Measurements from ENCODE around the gene ADAMTSL4. TPM values are rescaled to one million over a fixed set of nuclear protein-coding genes. Genes with fewer than 3 reads are reported as not detected.

The ADAMTSL4 gene
- total RNA-seq, 1 donor from 2014 or later: 1.3 TPM

DNA sequence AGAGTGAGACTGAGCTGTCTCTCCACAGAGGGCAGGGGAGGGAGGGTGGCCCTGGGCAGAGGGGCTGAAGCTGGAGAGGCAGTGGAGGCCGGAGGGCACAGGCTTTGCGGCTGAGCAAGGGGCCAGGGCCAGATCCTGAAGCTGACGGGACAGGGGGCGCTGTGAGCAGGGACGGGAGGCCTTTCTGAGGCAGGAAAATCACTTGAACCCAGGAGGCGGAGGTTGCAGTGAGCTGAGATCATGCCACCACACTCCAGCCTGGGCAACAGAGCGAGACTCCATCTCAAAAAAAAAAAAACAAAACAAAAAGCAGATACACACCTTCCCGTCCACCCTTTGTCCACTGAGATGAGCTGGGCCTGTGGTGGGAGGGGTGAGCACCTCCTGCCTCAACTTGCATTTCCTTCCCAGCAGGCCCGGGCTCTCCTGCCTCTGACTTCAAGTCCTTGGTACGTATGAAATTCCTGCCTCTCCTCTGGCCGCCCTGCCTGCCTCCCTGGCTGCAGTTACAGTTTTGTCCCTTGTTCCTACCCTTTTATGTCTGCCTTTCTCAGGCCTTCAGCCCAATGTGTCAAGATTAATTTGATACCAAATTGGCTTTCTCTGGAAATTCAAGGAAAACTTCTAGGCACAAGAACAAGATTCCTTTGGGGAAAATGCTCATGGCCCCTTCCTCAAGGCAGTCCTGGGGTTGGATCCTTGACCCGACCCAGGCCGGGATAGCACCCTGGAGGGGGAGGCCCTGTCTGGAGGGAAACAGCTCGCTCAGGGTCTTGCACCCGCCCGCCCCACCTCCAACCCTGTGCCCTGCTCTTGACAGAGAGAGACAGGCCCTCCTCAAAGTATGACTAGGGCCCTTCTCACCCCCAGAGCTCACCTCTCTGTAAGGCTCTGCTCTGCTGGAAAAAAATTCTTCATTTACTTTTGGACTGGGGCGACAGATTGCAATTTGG lies 11.2 kb upstream of the ADAMTSL4 start:
- intact Hi-C loops (cut with micrococcal nuclease): no loop called here
- Mint-ChIP-seq H3K9me3 (no peaks in the 10 kb centered on the region), H3K27me3 (ENCODE audit: insufficient read depth) (no peaks in the 10 kb centered on the region), H3K36me3 (ENCODE audit: low read depth) (no peaks in the 10 kb centered on the region), H3K27ac (no peak overlapping the region), H3K4me1 (ENCODE audit: low read depth) (no peaks in the 10 kb centered on the region), H3K4me3 (no peak overlapping the region)
- no peak for DNase-seq (ENCODE audit: low spot score)

DNA sequence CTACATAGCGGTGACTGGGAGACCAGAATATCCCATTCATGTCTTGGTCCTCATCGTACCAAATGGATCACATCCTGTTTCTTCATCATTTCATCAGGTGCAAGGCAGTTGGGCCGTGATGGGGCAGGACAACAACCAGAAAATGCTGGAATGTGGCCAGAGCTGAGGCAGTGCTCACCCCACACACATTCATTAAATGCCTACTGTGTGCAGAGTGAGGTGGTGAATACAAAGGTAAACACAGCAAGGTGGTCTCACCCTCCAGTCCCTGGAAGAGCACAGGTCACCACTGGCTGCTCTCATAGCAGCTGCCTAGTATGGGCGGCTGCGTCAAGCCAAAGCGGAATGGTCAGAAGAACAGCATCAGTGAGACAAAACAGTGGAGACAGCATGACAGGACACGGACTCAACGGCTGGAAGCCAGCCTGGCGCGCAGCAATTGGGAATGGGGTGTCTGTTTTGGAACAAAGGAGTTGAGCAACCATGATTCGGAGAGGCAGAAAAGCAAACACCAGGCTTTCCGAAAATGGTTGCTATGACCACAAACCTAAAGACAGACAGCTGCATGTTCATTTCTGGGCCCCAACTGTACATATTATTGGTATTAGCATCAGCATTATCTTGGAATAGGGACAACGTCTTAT lies 5.6 kb upstream of the ADAMTSL4 start:
- Mint-ChIP-seq H3K4me3 (no peak overlapping the region), H3K27me3 (ENCODE audit: insufficient read depth) (peaks cover 14% of the 10 kb centered on the region), H3K9me3 (no peaks in the 10 kb centered on the region), H3K27ac (no peak overlapping the region), H3K36me3 (ENCODE audit: low read depth) (no peaks in the 10 kb centered on the region), H3K4me1 (ENCODE audit: low read depth) (peaks cover 4% of the 10 kb centered on the region)
- no peak for DNase-seq (ENCODE audit: low spot score)
- intact Hi-C loops (cut with micrococcal nuclease): no loop called here

DNA sequence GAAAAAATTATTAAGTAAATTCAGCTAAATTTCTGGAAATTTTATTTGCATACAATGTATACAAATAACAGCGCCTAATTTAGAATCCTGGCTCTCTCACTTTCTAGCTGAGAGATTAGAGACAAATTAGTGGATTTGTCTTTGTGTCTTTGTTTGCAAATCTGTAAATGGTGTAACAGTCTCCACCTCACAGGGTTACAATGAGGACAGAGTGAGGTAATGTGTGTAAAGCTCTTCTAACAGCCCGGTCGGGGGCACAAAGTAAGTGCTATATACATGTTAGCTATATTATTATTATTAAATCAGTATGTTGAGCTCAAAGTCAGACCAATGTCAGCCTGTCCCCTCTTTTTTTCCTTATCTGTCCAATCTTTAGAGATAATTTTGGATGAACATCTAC lies 5.0 kb upstream of the ADAMTSL4 start:
- H3K27ac Mint-ChIP-seq: no peak overlapping the region
- intact Hi-C loops (cut with micrococcal nuclease): no loop called here
- H3K4me3 Mint-ChIP-seq: no peak overlapping the region

DNA sequence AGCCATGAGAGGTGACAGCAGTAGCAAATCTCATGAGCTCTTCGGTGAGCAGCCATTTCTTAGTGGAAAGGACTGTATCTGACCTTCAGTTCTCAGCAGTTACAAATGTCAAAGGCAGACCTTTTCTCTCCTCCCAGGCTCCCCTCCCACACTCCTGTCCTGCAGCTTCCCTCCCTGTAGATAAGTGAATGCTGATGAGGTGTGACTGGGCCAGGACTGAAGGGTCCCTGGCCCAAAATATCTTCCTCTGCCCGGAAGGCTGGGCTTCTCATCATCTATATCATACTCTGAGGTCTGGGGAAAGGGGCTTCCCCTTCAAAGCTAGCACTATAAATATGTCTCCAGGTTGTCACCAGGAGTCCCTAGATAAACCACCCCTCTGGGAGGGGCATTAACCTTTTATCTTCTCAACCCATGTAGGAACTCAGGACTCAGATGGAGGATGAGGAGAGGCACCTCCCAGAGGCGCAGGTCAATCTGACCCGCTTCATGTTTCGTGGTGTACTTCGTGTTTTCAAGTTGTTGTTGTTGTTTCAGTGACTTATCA lies 3.6 kb upstream of the ADAMTSL4 start:
- Mint-ChIP-seq H3K9me3 (no peaks in the 10 kb centered on the region), H3K27me3 (ENCODE audit: insufficient read depth) (peaks cover 19% of the 10 kb centered on the region), H3K4me3 (no peak overlapping the region), H3K36me3 (ENCODE audit: low read depth) (no peaks in the 10 kb centered on the region), H3K4me1 (ENCODE audit: low read depth) (peaks cover 12% of the 10 kb centered on the region), H3K27ac (no peak overlapping the region)
- intact Hi-C loops (cut with micrococcal nuclease): no loop called here
- DNase-seq (ENCODE audit: low spot score): no peak

More for the DNA sequence above, 5.0 kb upstream of the ADAMTSL4 start:
- peaks cover 14% of the 10 kb centered on the region for H3K27me3 Mint-ChIP-seq (ENCODE audit: insufficient read depth)
- H3K9me3 Mint-ChIP-seq: no peaks in the 10 kb centered on the region
- H3K4me1 Mint-ChIP-seq (ENCODE audit: low read depth): peaks cover 4% of the 10 kb centered on the region
- H3K36me3 Mint-ChIP-seq (ENCODE audit: low read depth): no peaks in the 10 kb centered on the region
- no peak for DNase-seq (ENCODE audit: low spot score)

DNA sequence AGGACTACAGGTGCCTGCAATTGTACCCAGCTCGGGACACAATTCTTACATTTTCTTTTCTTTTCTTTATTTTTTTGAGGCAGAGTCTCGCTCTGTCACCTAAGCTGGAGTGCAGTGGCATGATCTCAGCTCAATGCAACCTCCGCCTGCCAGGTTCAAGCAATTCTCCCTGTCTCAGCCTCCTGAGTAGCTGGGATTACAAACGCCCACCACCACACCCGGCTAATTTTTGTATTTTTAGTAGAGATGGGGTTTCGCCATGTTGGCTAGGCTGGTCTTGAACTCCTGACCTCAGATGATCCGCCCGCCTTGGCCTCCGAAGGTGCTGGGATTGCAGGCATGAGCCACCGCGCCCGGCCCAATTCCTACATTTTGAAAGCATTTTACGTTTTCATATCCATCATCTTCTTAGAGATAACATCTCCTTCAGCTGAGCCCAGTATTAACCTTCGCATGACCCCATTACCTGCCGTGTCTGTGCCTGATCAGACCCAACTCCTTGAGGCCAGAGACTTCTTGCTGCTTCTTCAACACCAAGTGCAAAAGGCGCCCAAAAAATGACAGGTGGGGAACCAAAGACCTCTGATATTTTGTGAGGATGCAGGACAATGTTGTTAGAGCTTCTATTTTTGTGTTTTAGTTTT lies 2.8 kb upstream of the ADAMTSL4 start:
- Mint-ChIP-seq H3K36me3 (ENCODE audit: low read depth) (peaks cover 3% of the 10 kb centered on the region), H3K27ac (no peak overlapping the region), H3K27me3 (ENCODE audit: insufficient read depth) (peaks cover 22% of the 10 kb centered on the region), H3K4me1 (ENCODE audit: low read depth) (peaks cover 21% of the 10 kb centered on the region), H3K9me3 (no peaks in the 10 kb centered on the region), H3K4me3 (no peak overlapping the region)
- no peak for DNase-seq (ENCODE audit: low spot score)
- intact Hi-C loops (cut with micrococcal nuclease): no loop called here

DNA sequence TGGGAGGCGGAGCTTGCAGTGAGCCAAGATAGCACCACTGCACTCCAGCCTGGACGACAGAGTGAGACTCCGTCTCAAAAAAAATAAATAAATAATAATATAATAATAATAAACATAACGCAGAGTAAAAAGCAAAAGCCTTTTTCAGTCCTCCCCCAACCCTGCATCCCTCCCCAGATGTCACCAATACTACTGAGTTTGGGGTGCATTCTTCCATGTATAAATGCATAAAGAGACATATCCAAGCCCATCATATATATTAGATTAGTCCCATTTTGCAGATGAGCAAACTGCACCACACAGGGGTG lies 930 bp upstream of the ADAMTSL4 start:
- Mint-ChIP-seq H3K4me1 (ENCODE audit: low read depth) (peaks cover 34% of the 10 kb centered on the region), H3K27ac (peak overlapping the region; percentile 74), H3K9me3 (no peaks in the 10 kb centered on the region), H3K36me3 (ENCODE audit: low read depth) (peaks cover 3% of the 10 kb centered on the region), H3K4me3 (peak overlapping the region; percentile 86), H3K27me3 (ENCODE audit: insufficient read depth) (peaks cover 22% of the 10 kb centered on the region)
- DNase-seq (ENCODE audit: low spot score): no peak
- intact Hi-C loops (cut with micrococcal nuclease): loop anchor here (2.0 kb wide), 1 partner anchor 33 kb away; the partner anchor contains the start of gene FALEC

DNA sequence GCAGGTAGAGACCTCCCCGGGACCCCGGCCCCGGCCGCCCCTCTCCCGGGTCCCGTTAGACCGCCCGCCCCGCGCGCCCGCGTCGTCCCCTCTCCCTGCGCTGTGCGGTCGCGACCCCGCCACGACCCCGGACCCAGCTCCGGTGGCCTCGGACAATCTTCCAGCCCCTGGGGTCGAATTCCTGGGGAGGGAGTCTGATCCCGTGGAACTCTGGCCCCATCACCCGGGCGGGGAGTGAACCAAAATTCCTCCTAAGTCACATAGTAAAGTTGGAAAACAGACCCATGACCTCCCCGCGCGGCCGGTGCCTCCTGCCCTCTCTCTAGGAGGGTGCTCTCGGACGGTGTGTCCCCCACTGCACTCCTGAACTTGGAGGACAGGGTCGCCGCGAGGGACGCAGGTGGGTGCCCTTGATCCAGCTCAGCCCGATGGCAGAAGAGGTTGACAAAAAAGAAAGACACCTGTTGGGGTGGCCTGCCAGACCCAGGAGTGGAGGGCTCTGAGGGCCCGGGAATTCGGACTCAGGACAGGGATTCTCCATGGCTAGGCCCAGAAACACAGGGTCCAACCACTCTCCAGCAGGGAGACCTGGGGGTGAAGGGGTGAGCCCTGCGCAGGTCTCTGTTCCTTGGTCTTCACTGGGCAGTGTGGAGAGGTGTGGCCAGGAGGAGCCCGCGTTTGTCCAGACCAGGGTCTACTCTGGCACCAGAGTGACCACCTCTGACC lies 451 bp downstream of the ADAMTSL4 start:
- H3K27me3 Mint-ChIP-seq (ENCODE audit: insufficient read depth): peaks cover 20% of the 10 kb centered on the region
- H3K9me3 Mint-ChIP-seq: no peaks in the 10 kb centered on the region
- H3K27ac Mint-ChIP-seq: peak overlapping the region; percentile 62
- H3K36me3 Mint-ChIP-seq (ENCODE audit: low read depth): peaks cover 3% of the 10 kb centered on the region
- peak overlapping the region; percentile 83 for H3K4me3 Mint-ChIP-seq
- peaks cover 34% of the 10 kb centered on the region for H3K4me1 Mint-ChIP-seq (ENCODE audit: low read depth)
- no peak for DNase-seq (ENCODE audit: low spot score)
- intact Hi-C loops (cut with micrococcal nuclease): loop anchor here (2.0 kb wide), 1 partner anchor 35 kb away; the partner anchor contains the start of gene FALEC

DNA sequence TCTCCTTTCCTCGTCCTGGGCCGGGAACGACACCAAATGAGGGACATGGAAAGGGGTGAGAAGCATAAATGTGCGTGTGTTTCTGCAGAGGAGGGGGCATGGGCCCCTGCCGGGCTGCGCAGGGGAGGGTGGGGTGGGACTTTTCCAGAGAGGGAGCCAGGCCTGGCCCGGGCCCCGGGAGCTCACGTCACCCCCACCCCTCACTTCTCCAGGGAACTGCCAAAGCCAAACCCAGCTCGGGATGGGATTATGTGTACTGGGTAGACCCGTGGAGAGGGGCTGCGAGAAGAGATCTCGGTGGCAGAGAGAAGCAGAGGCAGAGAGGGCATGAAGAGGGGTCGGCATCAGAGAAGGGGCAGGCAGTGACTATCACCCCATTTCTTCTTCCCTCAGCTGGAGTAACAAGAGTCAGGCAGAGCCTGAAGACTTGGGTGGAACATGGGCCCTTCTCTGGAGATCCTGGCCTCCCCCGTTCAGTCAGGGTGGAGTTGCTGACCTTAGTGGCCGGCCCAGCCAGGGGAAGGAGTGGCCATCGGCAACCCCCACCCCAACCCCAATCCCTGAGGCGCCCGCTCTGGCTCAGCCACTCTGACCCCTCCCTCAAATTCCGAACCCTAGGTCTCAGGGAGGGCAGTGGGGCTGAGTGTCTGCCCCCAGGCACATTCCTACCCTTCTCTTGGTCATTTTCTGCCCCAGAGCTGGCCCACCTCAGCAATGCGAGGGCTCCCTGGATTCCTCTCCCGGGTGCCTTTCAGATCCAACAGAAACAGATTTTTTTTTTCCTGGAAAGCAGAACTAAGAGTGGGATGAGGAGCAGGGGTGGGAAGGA lies 1.2 kb downstream of the ADAMTSL4 start:
- H3K4me1 Mint-ChIP-seq (ENCODE audit: low read depth): peaks cover 34% of the 10 kb centered on the region
- intact Hi-C loops (cut with micrococcal nuclease): no loop called here
- peaks cover 4% of the 10 kb centered on the region for H3K36me3 Mint-ChIP-seq (ENCODE audit: low read depth)
- H3K27me3 Mint-ChIP-seq (ENCODE audit: insufficient read depth): peaks cover 17% of the 10 kb centered on the region
- H3K9me3 Mint-ChIP-seq: no peaks in the 10 kb centered on the region
- DNase-seq (ENCODE audit: low spot score): no peak
- H3K4me3 Mint-ChIP-seq: peak overlapping the region; percentile 83
- no peak overlapping the region for H3K27ac Mint-ChIP-seq

DNA sequence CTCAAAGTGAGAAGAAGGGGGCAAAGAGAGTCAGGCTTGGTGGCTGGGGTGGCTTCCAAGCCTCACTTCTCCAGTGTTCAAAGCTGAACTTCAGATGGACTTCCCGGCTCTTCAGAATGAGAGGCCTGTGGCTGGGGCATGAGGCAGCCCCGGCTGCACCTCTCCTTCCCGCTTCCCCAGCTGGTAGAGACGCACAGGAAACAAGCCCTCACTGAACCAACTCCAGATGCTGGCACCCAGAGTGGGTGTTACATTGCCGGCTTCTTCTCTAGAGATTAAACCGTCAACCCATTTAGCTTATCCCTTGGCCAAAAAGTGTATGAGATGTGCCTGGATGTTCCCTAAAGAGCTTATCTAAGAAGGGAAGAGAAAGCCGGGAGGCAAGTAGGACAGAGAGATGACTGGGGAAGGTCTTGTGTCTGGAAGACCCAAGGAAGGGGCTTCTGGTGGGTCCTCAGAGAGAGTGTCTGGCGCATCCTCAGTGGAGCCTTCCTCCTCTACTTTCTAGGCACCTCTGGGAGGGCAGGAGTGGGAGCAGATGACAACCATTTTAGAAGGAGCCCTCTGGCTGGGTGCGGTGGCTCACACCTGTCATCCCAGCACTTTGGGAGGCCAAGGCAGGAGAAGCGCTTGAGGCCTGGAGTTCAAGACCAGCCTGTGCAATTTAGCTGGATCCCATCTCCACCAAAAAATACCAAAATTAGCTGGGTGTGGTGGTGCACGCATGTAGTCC lies 2.0 kb downstream of the ADAMTSL4 start:
- H3K27ac Mint-ChIP-seq: peak overlapping the region; percentile 68
- H3K4me1 Mint-ChIP-seq (ENCODE audit: low read depth): peaks cover 34% of the 10 kb centered on the region
- H3K36me3 Mint-ChIP-seq (ENCODE audit: low read depth): peaks cover 7% of the 10 kb centered on the region
- peaks cover 14% of the 10 kb centered on the region for H3K27me3 Mint-ChIP-seq (ENCODE audit: insufficient read depth)
- no peaks in the 10 kb centered on the region for H3K9me3 Mint-ChIP-seq
- H3K4me3 Mint-ChIP-seq: no peak overlapping the region
- intact Hi-C loops (cut with micrococcal nuclease): no loop called here
- no peak for DNase-seq (ENCODE audit: low spot score)

DNA sequence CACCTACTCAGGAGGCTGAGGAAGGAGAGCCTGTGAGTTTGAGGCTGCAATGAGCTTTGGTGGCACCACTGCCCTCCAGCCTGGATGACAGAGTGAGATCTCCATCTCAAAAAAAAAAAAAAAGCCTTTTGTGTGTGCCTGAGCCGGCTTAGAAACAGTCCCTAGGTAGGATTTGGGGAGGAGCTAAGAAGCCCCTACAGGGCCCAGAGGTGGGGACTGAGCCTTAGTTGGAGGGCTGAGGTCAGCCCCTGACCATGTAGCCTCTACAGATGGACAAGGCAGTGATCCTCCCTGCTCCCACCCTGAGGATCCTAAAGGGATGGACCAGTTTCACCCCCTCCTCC lies 2.5 kb downstream of the ADAMTSL4 start:
- peaks cover 34% of the 10 kb centered on the region for H3K4me1 Mint-ChIP-seq (ENCODE audit: low read depth)
- peaks cover 7% of the 10 kb centered on the region for H3K36me3 Mint-ChIP-seq (ENCODE audit: low read depth)
- intact Hi-C loops (cut with micrococcal nuclease): no loop called here
- no peak overlapping the region for H3K4me3 Mint-ChIP-seq
- DNase-seq (ENCODE audit: low spot score): no peak
- H3K27ac Mint-ChIP-seq: no peak overlapping the region
- H3K9me3 Mint-ChIP-seq: no peaks in the 10 kb centered on the region
- peaks cover 12% of the 10 kb centered on the region for H3K27me3 Mint-ChIP-seq (ENCODE audit: insufficient read depth)

DNA sequence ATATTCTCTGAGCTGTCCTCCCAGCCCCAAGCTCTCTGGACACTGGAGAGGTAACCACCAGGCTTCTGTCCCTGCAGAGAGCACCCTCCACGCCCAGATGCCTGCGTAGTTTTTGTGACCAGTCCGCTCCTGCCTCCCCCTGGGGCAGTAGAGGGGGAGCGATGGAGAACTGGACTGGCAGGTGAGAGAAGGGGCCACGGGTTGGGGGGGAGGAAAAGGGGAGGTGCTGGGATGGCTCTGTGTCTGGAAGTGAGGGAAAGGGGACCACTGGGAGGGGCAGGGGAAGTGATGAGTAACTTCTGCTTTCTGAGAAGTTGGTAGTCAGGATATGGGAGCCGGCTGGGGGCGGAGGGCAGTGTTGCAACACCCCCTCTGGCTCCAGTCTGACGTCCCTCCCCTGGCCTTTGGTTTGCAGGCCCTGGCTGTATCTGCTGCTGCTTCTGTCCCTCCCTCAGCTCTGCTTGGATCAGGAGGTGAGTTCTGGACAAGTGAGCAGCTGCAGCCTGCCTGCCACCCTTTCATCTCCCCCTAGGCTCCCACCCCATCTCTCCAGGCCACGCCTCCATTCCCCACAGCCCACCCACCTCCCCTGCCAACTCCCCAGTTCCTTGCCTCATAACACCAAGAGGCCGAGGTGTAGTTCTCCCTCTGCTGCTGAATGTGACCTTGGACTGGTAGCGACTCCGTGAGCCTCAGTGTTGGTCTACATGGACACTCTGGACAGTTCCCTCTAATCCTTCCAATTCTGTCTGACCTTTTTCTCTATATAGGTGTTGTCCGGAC lies 3.1 kb downstream of the ADAMTSL4 start:
- intact Hi-C loops (cut with micrococcal nuclease): no loop called here
- DNase-seq (ENCODE audit: low spot score): no peak
- Mint-ChIP-seq H3K27me3 (ENCODE audit: insufficient read depth) (peaks cover 12% of the 10 kb centered on the region), H3K27ac (peak overlapping the region; percentile 6), H3K4me3 (peak overlapping the region; percentile 10), H3K36me3 (ENCODE audit: low read depth) (peaks cover 7% of the 10 kb centered on the region), H3K4me1 (ENCODE audit: low read depth) (peaks cover 34% of the 10 kb centered on the region), H3K9me3 (no peaks in the 10 kb centered on the region)

All from activated T-helper 1 cell treated with anti-CD3 and anti-CD28 coated beads, Interleukin-12 subunit alpha, Interleukin-12 subunit beta, Interleukin-2, Interleukin-4 antibody, amounts not matched to agents 30 ng/mL and 10 ng/mL and 1 ng/mL, durations not matched to agents 14 hours and 24 hours and 36 hours (primary cell).